Measurements from ENCODE around the gene HMCN2.

Gene HMCN2

GRCh38 chr9:130459151-130459550 lies 193.6 kb downstream of the HMCN2 start:
- DNase-seq, result no peak

DNA sequence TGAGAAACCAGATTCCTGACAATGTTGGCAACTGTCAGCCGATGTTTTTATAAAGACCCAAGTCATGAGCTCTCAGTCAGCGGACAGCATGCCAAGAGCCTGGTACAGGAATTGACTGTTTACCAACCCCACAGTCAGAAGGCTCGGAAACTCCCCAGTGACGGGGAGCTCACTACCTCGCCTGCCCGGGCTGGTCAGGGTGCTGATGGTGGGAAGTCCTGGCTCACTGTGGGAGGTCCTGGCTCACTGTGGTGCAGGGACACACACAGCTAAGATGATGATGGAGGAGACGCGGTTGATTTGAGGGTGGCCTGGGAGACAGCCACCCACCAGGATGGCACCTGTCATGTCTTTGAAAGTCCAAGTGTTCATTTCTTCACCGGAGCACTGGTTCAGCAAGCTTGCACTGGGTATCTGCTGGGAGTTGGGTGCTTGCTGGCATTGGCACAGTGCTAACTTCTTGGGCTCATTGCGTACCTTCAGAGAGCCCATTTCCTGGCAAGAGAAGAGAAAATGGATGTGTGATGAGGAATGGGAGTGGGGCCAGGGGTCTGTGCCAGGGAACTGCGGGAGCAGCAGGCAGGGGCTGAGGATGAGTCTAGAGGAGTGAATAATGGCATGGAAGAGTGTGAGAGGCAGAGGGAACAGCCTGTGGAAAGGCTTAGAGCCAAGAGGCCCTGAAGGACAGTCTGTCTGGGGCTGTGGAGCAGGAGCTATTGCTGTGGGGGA lies 194.5 kb downstream of the HMCN2 start:
- no peak for DNase-seq

- DNase-seq, result peak; percentile 81
Observed at GRCh38 chr9:130461218-130461630, 195.7 kb downstream of the HMCN2 start.

GRCh38 chr9:130461731-130462130 lies 196.2 kb downstream of the HMCN2 start:
- no peak for DNase-seq

GRCh38 chr9:130462685-130463540 lies 197.4 kb downstream of the HMCN2 start:
- no peak for DNase-seq

DNA sequence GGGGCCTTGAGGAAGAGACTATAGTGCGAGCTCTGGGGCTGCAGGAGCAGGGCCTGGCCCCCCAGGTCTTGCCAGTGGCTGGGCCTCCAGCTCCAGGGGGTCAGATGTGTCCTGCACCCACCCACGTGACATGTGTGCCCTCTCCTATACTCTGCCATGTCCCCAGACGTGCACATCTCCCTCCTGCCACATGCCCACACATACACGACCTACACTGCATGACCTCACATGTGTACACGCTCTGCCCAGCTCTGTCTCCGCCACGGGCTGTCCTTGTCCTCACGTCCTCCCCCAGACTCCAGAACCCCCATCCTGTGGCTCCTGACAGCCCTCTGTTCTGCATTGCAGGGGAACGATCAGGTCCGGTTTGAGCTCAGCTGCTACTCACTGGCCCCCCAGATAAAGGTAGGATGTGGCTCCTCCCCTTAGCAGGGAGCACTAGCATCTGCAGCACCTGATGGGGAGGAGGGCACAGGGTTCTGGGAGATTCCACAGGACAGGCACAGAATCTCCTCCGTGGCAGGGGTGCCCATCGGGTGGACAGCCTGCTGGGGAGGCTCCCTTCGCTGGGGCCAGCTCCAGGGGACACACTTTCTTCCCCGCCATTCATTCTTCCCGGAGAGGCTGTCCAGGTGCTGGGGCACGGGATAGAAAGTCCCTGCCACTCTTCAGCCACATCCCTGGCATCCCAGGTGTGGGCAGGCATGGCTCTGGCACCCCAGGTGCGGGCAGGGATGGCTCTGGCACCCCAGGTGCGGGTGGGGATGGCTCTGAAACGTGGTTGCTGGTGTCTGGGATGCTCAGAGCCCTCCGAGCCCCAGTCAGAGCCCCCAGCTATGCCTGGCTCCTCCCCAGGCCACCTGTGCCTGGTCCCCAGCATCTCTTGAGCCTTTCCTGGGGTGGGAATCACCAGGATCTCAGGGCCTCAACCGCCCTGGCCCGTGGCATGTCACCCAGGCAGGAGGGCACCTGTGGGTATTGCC lies 198.5 kb downstream of the HMCN2 start:
- DNase-seq, result no peak

DNA sequence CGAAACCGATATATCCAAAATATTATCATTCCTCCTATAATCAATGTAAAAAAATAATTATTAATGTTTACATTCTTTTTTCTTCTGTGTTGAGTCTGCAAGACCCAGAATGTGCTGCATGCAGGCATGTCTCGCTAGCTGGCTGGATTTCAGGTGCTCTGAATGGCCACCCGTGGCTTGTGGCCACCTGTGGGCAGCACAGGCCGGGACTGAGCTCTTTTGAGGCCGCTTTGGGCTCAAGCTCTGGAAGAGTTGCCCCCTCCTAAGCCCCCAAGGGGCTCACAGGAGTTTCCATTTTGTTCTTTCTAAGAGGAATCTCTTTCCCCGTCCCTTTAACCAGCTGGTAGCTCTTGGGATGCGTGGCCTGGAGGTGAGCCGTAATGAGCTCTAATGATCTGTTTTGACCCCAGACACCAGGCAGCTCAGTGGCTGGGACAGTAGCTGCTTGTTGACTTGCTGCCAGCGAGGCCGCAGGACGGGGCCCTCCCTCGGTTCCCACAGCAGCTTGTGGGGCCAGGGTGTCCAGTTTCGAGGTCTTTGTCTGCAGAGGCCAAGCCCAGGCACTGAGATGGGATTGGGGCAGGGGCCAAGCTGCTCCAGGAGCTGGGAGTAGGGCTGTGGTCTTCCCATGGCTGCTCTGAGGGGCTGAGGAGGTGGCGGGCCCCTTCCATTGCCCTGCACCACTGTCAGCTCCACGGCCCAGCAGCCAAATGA lies 200.0 kb downstream of the HMCN2 start:
- DNase-seq, result no peak

- no peak for DNase-seq
Observed at GRCh38 chr9:130466537-130467217, 201.1 kb downstream of the HMCN2 start.

GRCh38 chr9:130467316-130467715 lies 201.8 kb downstream of the HMCN2 start:
- DNase-seq, result no peak

DNA sequence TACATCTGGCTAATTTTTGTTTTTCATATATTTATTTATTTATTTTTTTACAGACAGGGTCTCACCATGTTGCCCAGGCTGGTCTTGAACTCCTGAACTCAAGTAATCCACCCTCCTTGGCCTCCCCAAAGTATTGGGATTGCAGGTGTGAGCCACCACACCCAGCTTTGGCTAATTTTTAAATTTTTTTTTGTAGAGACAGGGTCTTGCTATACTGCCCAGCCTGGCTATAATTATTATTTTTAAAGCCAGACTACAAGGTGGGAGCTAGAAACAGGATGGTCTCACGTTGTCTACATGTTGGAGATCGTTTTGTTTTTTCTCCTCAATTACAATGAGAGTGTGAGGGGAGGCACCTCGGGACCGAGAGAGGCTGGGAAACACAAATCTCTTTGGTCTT lies 203.0 kb downstream of the HMCN2 start:
- DNase-seq, result no peak

- DNase-seq, result no peak
Observed at GRCh38 chr9:130470269-130470668, 204.7 kb downstream of the HMCN2 start.

DNA sequence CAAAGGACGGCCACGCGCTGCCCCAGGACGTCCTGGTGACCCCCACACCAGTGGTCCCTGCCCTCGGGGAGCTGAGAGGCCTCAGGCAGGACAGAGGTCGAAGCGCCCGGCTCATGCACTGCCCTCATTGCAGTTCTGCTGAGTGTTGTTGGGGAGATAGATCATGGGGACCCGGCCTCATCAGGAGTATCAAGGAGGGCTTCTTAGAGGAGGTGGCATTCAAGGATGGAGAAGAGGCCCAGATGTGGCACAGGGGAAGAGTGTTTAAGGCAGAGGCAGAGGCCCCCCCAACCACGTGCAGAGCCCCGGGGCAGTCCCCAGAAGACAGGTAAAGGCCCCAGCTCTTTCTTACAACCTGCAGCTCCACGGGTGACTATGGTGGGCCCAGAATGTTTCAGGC lies 205.4 kb downstream of the HMCN2 start:
- no peak for DNase-seq

GRCh38 chr9:130471411-130472183 lies 206.0 kb downstream of the HMCN2 start:
- no peak for DNase-seq

DNA sequence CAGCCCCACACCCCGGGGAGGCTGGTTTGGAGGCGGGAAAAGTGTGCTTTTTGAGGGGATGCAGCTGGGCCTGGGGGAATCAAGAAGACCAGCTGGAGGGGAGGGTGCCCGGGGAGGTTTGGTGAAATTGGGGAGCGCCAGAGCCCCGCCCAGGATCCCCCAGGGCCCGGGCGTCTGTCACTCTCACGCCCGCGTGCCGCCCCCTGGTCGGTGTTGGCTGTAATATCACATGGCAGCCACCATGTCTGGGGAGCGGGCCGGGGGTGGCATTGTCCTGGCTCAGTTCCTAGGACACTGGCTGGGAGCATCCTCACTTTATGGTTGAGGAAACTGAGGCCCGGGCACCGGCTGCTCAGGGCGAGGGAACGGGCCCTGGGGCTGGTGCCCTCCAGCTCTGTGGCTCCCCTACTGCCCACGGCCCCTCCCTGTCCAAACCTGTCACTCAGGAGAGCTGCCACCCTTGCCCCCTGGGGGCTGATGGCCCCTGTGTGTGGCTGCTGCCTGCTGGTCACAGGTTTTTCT lies 206.7 kb downstream of the HMCN2 start:
- no peak for DNase-seq

DNA sequence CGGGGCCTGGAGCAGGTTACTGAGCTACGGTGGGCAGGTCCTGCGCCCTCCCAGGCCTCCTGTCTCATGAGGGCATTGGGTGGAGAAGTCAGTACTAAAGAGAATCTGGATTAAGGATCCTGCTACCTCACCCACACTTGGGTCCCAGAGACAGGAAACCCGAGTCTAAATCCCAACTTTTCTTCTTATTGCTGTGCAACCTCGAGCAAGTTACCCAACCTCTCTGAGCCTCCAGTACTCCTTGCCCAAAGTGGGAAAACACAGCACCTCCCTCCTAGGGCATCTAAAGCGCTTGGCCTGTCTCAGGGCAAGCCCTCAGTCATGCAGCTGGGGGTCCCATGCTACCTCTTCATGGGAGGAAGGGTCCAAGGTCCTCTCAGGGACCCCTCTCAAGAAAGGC lies 207.4 kb downstream of the HMCN2 start:
- no peak for DNase-seq

DNA sequence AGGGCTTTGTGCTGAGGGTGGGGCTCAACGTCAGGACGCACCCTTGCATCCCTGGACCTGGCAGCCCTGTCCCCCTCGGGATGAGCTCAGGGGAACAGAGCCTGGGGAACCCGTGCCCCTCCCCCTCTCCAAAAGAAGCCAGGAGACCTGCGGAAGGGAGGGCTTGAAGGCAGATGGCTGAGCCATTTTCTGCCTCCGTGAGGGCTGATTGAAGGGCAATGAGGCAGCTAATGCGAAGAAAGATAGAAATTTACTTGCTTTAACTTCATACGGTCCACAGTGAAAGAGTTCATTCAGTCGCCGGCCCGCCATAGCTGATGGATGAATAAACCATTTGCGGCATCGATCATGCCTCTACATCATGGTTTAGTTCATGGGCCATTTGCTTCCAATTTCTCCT lies 208.0 kb downstream of the HMCN2 start:
- no peak for DNase-seq

DNA sequence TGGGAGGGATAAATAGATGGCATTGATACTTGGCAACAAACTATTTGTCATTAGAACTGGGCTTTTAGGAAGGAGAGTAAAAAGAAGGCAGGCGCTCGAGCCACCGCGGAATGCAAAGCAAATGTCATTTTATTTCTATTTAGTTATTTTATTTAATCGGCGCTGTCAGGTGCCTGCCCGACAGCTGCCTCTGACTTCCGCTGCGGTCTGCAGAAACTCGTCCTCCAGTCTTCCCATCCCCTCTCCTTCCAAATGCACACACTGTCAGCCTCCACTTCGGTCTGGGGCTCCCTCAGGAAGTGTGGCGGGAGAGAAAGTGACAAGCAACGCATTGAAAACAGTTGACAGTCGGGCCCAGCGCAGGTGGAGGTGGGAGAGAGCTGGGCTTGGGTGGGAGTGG lies 208.5 kb downstream of the HMCN2 start:
- no peak for DNase-seq

DNA sequence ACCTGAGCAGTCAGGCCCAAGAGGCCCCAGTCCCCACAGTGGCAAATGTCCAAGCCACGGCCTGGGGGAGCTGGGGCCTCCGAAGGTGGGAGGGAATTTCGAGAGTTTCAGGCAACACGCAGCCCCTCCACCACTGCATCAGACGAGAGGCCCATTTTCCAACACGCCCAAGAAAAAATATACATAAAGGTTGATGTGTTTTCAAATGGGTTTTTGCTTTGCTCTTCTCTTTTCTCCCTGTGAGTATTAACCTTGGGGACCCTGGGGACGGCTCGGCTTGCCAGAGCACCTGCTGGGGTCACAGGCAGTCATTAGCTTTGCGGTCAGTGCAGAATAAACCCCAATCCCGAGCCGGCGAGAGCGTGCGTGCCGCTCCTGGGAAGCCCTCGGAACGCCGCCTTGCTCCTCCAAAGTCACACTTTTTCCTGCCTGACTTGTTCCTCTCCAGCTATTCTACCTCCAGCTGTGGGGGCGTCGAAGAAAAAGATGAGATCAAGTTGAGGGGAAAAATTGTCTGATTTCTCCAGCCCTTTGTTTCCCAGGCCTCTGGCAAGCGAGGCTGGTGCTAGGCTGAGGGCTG lies 210.7 kb downstream of the HMCN2 start:
- DNase-seq, result no peak

- DNase-seq, result no peak
Observed at GRCh38 chr9:130477564-130477963, 212.0 kb downstream of the HMCN2 start.

DNA sequence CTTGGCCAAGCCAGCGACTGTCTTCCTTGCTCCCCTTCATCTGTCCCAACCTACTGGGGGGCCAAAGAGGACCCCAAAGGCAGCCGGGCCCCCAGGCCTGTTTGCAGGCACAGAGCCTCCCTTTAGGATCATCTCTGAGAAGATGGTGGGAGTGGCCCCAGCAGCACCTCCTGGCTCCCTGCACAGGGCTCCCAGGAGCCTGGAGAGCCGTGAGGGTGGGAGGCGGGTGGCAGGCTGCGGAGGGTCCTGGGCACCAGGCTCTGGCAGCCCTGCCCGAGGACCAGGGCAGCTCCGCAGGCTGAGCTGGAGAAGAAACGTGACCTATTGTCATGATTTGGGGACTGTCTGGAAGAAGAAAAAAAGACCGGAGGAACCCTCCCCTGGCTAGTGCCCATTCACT lies 212.6 kb downstream of the HMCN2 start:
- DNase-seq, result no peak
